HEK293 (cell line): ENCODE results near the gene DEFB110.

Experiments
- KLF16 ChIP-seq: fragments of 450-650 bp; formaldehyde crosslinking; IDR thresholded peaks from 2 replicates; pipeline ENCODE4 v1.5.1; 2017; ENCODE audit warnings: missing biosample characterization, missing genetic modification characterization
- PATZ1 ChIP-seq: fragments of 450-650 bp; formaldehyde crosslinking; IDR thresholded peaks from 2 replicates; pipeline ENCODE4 v1.5.1; 2016; ENCODE audit warnings: missing biosample characterization, missing genetic modification characterization
- ZNF10 ChIP-seq: fragments of 450-650 bp; formaldehyde crosslinking; IDR thresholded peaks from 2 replicates; pipeline ENCODE4 v1.5.1; 2017; ENCODE audit warnings: missing biosample characterization, missing genetic modification characterization
- ZNF843 ChIP-seq: fragments of 450-650 bp; formaldehyde crosslinking; IDR thresholded peaks from 2 replicates; pipeline ENCODE4 v1.5.1; 2016; ENCODE audit warnings: missing biosample characterization, missing genetic modification characterization

GRCh38 chr6:49978332-49979226, 43.2 kb downstream of the DEFB110 start:
- TF ChIP-seq ZNF10 = no peak
- TF ChIP-seq KLF16 (tag by site-specific recombination) = no peak
- no peak for TF ChIP-seq ZNF843
- TF ChIP-seq PATZ1 (tag by site-specific recombination) = no peak
